Measurements from ENCODE around the gene PTER. TPM values are rescaled to one million over a fixed set of nuclear protein-coding genes. Genes with fewer than 3 reads are reported as not detected.

PTER gene
- 0.94 TPM for total RNA-seq

GRCh38 chr10:16436758-16437539 lies at the start of gene PTER:
Gene PTER, plus strand, starts transcription at chr10:16437010. Its CDS starts 47,375 bp downstream, at chr10:16484385.

GRCh38 chr10:16521311-16522016 lies 84.7 kb downstream of the PTER start, which contains the start of gene C1QL3:
Gene C1QL3, minus strand, starts transcription at chr10:16521879. Its CDS starts 814 bp downstream, at chr10:16521065.

Small RNAs within 50 kb of the gene (small RNA-seq; reads per million reads assigned to genes)
- 1.2 reads per million, percentile 73 among the genes with 10 or more reads in this experiment for gene RNU2-18P (ENCODE audit: low replicate concordance)

Other genes starting within 250 kb of the PTER start
- 16.9 TPM for gene C1QL3, start 84.9 kb downstream of the PTER start, total RNA-seq

All from parietal lobe (tissue), 2 donors.